Muscle of arm (tissue), 12 donors: ENCODE results near the gene PNP. TPM values are rescaled to one million over a fixed set of nuclear protein-coding genes. Genes with fewer than 3 reads are reported as not detected.
"Not testable (repeated sequence)": the region's sequence is repeated elsewhere in the genome, so short reads cannot be mapped to it uniquely, and the experiment has no call there.

ENCODE experiments used
- DNase-seq: peaks from one replicate; pipeline ENCODE4 v3.0.0-alpha.2; 2013
- polyA plus RNA-seq, 12 donors: library from polyadenylated mRNA; unstranded; fragments of 120-200 nt; gene quantifications; one replicate each; pipeline ENCODE4 v1.2.1, GENCODE V29; 2013; ENCODE audit not compliant: insufficient read length in 12 of 12

PNP gene
- polyA plus RNA-seq, 12 donors, result 8.0 to 19.0 (median 10.9) TPM; not detected in 1

DNA sequence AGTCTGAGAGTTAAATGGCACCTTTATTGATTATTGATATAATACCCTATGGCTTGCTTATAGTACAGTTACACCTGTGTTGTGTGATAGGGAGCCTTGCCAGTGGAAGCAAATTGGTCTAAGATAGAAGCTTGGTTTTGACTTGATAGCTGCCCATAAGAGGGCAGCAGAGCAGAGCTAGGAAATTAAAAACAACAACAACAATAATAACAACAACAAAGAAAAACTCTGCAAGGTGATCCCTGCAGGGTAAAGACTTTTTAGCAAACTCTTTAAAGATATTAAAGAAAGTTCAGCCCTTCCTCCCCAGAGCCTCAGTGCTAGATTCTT is 18.2 kb downstream of the PNP start:
- no peak for DNase-seq

DNA sequence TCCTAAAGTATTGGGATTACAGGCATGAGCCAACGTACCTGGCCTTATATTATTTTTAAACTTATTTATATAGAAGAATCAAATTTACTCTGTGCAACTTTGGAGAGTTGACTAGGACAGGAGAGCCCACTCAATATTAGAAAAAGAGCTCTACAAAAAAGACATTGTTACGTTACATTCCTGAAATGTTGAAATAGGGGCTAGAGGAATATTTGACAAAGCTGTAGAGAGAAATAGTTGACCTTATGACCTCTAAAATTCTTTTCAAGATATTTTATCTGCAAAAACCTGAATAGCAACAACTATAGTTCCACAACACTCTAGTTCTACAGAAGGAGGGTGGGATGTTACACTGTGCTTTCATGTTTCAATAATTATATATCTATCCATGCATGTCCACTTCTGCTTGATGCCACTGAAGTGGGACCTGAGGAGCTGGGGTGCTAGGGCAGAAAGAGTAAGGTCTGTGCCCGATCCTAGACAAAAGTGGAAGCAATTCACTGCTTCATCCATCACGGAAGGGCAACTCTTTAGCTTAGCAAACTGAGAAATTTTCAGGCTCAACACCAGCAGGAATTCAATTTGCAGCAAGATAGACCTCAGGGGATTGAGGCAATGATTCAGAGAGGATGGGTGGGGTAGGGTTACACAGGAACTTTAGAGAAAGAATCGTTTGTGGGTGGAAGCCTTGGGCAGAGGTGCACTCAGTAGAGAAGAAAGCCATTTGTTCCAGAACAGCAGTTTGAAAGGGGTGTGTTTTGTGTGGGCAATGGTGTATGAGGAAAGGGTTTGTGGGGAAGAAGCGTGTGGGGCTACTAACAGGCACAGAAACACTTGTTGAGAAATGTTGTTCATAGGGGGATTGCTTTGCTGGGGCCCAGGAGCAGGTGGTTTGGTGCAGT is 20.1 kb downstream of the PNP start:
- DNase-seq, result no peak

DNA sequence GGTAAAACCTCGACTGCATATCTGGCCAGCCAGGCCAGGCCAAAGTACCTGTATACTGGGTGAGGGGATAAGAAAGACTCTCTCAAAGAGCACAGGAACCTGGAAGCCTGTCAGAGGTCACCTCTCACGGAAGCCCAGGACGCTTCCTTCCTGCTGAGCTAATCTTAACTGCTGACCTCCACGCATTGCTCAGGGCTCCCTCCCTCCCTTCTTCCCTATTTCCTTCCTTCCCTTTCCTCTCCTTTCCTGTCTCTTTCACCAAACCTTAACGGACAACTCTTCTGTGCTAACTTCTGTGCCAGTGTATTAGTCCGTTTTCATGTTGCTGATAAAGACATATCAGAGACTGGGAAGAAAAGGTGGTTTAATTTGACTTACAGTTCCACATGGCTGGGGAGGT is 21.4 kb downstream of the PNP start:
- no peak for DNase-seq

DNA sequence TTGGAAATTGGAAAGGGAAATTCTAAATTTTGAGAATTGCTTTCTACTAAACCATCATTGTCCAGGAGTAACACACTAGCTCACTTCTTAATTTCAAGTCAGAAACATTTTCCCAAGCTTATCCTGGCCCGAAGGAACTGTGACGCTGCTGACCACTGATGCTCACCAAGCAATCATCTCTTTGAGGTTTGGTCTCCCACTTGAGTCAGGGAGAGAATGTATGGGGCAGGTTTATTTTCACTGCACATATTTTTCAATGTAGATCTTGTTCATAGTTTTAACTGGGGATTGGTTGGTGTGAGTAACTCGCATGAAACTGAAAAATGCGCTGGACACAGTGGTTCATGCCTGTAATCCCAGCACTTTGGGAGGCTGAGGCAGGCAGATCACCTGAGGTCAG is 23.3 kb downstream of the PNP start:
- no peak for DNase-seq

DNA sequence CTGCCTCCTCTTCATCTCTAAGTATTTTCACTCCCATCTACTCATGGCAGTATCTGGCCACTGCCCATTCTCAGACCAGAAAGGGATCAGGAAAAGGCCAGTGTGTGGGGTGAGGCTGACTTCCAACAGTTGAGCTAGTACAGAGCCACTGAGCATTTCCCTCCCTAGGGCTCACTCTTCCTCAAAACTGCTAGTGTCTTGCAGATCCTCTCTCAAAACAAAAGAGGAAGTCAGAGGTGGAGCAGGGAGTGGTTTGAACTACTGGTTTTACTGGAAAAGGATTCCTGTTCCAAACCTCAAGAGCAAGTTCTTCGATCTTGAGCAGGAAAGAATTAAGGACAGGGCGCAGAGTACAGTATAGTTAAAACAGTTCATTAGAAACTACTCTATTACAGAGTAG is 24.4 kb downstream of the PNP start:
- DNase-seq, result no peak

DNA sequence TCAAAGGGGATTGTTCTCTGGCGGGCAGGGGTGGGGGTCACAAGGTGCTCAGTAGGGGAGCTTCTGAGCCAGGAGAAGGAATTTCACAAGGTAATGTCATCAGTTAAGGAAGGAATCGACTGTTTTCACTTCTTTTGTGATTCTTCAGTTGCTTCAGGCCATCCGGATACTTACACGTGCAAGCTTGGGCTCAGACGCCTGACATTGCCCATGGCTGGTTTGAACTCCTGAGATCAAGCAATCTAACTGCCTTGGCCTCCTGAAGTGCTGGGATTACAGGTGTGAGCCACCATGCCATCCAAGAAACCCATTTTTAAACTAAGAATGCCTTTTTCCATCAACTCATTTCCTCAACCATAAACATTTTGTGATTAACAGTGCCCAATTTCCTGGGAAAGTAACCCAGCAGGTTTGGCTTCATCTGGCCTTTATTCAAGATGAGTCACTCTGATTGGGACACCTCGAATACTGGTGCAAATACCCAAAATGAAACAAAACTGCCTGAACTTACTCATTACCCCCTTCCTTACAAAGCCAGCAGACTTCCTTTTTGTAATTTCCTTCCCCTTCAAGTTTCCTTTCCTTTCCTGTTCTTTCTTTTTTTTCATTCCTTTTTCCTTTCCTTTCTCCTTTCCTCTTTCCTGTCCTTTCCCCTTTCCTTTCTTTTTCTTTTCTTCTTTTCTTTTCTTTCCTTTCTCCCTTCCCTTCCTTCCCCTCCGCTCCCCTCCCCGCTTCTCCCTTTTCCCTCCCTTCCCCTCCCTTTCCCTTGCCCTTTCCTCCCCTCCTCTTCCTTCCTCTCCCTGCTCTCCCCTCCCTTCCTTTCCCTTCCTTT is 25.9 kb downstream of the PNP start:
- no peak for DNase-seq

DNA sequence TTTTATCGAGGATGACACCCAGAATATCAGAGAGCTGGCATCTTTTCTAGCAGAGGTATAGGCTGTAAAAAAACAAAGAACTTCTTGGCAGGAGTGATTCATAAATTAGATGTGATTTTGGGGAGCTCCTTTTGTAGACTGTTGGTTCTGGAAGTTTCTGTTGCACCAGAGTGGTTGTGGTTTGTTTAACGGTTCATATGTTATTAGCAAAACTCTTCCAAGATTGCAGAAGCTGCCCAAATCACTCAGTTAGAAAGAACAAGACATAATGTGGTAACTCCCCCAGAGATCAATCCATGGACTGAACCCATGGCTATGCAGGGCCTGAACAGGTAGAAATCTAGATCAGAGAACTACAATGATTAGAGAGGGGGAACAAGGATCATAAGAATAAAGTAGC is 29.4 kb downstream of the PNP start:
- no peak for DNase-seq

DNA sequence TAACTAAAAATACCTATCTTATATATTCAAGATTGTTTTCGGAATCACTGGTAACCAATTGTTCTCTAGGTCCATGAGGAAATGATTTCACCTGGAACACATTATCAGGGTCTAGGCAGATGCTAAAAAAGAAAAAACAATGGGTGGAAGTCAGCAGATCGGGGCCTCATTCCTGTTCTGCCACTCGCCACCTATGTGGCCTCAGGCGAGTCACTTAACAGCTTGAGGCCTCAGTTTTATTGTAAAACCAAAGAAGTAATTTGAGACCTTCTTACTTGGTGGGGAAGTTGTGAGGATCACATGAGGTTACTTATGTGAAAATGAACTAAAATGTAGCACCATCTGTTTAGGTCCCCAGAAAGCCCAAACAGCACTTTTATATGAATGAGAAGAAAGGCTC is 29.9 kb downstream of the PNP start:
- no peak for DNase-seq

DNA sequence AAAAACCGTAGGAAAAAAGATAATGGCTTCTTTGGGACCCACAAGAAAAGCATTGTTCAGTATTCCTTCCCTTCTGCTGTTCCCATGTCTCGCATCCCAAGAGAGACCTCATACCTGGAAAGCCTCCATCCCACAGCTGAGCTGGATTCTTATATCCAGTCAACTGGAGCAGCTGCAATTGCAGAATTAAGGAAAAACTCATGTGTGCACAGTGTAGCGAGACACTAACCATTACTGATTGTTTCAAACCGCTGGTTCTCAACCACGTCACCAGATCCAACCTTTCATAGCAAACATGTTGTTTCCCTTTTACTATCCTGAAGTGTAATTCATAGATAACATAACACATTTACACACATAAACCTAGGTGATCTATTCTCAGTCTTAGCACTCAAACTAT is 30.7 kb downstream of the PNP start:
- DNase-seq, result no peak

DNA sequence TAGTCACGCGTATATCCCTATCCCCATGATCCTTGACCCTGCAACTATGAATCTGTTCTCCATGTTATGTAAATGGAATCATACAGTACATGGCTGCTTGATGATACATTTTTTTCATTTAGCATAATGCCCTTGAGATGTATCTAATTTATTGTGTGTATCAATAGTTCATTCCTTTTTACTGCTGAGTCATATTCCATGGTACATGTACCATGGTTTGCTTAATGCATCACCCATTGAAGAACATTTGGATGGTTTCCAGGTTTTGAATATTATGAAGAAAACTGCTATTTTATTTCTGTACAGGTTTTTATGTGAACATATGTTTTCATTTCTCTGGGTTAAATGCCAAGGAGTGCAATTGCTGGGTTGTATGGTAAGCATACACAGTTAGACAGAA is 32.1 kb downstream of the PNP start:
- no peak for DNase-seq

DNA sequence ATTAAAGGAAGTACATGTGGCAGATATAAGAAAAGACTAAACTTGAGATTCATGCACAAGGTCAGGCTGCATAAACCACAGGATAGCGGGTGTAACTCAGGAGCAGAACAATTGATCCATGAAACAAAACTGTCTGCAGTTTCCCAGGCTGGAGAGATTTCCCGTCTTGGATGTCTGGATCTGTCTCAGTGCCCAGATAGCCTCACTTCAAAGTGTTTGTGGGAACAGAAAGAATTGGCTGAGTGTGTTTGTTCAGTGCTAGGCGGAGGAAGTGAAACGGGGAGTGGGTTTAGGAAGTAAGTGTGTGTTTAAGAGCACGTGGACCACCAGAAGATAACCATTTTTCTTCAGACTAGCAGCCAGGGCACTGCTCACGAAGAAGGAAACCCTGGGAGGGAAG is 34.7 kb downstream of the PNP start:
- DNase-seq, result no peak

DNA sequence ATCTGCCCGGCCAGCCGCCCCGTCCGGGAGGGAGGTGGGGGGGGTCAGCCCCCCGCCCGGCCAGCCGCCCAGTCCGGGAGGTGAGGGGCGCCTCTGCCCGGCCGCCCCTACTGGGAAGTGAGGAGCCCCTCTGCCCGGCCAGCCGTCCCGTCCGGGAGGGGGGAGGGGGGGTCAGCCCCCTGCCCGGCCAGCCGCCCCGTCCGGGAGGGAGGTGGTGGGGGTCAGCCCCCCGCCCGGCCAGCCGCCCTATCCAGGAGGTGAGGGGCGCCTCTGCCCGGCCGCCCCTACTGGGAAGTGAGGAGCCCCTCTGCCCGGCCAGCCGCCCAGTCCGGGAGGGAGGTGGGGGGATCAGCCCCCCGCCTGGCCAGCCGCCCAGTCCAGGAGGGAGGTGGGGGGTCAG is 37.1 kb downstream of the PNP start:
- not testable (repeated sequence) for DNase-seq

DNA sequence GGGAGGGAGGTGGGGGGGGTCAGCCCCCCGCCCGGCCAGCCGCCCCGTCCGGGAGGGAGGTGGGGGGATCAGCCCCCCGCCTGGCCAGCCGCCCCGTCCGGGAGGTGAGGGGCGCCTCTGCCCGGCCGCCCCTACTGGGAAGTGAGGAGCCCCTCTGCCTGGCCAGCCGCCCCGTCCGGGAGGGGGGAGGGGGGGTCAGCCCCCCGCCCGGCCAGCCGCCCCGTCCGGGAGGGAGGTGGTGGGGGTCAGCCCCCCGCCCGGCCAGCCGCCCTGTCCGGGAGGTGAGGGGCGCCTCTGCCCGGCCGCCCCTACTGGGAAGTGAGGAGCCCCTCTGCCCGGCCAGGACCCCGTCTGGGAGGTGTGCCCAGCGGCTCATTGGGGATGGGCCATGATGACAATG is 37.5 kb downstream of the PNP start:
- not testable (repeated sequence) for DNase-seq

DNA sequence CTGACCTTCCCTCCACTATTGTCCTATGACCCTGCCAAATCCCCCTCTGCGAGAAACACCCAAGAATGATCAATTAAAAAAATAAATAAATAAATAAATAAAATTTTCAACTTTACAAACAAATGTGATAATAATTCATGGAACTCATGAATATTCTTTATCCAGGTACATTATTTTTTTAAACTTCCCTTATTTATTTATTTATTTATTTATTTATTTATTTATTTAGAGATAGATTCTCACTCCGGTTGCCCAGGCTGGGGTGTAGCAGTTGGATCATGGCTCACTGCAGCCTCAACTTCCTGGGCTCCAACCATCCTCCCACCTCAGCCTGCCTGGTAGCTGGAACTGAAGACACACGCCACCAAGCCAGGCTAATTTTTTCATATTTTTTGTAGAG is 38.3 kb downstream of the PNP start:
- not testable (repeated sequence) for DNase-seq

DNA sequence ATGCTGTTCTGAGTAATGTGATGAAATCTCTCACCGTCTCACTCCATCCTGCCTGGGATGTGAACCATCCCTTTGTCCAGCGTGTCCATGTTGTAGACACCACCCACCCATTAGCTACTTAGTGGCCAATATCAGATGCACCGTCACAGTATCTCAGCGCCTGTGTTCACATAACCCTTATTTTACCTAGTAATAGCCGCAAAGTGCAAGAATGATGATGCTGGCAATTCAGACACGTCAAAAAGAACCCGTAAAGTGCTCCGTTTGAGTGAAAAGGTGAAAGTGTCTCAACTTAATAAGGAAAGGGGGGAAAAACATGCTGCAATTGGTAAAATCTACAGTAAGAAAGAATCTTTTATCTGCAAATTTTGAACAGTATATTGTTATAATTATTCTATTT is 39.2 kb downstream of the PNP start:
- no peak for DNase-seq

DNA sequence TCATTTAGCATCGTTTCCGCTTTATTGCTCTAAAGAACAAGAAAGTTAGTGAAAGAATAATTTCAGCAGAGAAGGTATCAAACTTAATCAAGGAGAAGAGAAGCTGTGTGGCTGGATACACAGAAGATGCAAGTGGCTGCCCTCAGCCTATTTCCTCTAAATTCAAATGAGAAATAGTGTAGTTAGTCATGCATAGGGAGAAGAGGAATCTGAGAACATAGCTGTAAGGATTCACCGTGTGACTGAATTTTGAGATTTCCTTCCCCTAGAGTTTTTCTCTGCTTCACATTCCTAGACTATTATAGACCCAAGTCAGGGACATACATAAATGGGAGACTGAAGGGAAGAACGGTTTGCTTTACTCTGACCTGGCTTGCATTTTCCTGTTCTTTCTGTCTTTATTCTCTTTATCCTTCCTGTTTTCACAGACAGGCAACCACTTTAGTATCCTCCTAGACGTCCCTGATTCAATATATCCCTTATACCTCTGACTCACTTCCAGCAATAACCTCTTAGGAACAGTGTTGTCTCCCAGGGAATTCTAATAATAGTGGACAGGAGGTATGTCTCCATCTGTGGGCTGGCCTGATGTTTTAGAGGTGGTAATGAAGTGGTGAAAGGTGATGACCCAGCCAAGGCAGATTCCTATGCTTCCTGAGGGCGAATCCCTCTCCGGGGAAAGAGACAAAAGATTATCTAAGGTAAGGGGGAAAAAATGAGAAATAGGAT is 43.1 kb downstream of the PNP start:
- DNase-seq, result no peak

DNA sequence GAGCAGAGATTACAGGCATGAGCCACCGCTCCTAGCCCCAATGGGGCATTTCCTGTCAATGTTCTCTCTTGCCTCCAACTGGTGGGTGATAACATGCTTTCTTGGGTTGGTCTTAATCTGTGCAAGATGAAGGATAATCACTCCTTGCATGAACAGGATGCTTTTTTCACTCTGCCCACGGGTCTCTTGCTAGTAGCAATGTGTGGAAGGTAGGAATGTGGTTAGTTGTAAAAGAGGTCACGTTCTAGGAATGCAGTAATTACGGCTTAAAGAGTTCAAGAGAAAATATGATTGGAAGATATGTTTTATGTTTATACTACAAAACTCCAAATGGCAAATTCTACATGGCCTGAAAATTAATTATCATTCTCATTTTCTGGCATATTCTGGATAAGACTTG is 46.6 kb downstream of the PNP start:
- no peak for DNase-seq

DNA sequence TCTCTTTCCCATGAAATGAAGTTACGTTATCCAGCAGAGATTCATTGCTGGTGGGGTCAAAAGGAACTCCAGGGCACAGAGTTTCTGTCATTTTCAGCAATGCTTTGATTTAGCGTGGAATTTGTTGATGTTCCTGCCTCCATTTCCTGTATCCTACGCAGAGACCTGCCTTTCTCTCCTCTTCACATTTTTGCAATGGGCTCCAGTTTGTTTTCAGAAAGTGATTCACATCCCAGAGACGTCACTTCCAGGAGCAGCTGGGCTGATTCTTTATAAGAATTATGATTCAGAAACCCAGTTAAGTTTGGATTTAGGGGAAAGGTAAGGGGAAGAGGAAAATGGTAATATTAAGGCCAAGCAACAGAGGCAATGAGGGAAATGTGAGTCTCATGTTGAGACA is 47.7 kb downstream of the PNP start:
- DNase-seq, result no peak

DNA sequence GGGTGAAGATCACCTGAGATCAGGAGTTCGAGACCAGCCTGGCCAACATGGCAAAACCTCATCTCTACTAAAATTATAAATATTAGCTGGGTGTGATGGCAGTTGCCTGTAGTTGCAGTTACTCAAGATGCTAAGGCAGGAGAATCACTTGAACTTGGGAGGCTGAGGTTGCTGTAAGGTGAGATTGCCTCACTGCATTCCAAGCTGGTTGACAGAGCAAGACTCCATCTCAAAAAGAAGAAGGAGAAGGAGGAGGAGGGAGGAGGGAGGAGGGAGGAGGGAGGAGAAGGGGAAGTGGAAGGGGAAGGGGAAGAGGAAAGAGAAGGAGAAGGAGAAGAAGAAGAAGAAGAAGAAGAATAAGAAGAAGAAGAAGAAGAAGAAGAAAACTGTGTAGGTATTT is 53.1 kb downstream of the PNP start:
- no peak for DNase-seq

DNA sequence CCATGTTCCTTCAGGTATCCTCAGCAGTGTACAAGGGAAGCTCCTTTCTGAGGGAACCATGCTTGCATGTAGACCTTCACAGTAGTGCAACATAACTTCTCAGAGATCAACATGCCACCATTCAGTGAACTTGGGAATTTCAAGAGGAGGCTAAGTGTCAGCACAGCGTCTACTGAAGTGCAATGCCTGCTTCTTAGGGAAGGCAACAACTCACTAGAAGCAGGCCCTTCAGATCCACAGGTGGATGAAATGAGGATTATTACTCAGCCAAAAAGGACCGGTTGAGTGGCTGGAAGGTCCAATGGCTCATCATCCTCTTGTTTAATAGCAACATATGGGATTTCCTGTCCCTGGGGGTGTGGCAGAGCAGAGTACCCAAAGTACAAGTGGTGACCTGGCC is 54.8 kb downstream of the PNP start:
- no peak for DNase-seq
